ENCODE results near the gene LAMA5.

LAMA5 gene

DNA sequence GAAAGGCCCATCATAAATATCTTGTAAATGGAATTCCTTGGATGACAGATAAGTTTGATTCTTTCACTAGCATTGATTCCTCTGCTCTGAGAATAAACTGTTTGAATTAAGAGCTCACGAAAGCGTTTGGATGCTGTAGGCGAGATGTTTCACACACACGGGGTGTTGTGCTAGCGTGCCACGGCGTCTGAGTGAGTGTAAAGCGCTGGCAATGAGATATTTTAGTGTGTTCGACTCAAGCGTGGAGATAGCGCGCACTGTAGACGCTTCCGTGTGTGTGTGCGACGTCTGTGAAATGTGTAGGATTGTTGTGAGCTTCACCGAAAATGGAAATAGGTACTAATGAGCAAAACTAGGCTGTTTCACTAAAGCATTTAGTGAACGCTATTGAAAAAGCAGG is 93.7 kb downstream of the LAMA5 start:
- H3K4me3 ChIP-seq (ENCODE audit: low read depth, low read length) = no peak overlapping the region
- TF ChIP-seq, protein P1, sequence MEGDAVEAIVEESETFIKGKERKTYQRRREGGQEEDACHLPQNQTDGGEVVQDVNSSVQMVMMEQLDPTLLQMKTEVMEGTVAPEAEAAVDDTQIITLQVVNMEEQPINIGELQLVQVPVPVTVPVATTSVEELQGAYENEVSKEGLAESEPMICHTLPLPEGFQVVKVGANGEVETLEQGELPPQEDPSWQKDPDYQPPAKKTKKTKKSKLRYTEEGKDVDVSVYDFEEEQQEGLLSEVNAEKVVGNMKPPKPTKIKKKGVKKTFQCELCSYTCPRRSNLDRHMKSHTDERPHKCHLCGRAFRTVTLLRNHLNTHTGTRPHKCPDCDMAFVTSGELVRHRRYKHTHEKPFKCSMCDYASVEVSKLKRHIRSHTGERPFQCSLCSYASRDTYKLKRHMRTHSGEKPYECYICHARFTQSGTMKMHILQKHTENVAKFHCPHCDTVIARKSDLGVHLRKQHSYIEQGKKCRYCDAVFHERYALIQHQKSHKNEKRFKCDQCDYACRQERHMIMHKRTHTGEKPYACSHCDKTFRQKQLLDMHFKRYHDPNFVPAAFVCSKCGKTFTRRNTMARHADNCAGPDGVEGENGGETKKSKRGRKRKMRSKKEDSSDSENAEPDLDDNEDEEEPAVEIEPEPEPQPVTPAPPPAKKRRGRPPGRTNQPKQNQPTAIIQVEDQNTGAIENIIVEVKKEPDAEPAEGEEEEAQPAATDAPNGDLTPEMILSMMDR (IDR thresholded peaks at IDR 0.05; ENCODE audit: control insufficient read depth, extremely low read depth, insufficient read depth) = no peak
- DNase-seq (ENCODE audit: low read depth) = no peak

DNA sequence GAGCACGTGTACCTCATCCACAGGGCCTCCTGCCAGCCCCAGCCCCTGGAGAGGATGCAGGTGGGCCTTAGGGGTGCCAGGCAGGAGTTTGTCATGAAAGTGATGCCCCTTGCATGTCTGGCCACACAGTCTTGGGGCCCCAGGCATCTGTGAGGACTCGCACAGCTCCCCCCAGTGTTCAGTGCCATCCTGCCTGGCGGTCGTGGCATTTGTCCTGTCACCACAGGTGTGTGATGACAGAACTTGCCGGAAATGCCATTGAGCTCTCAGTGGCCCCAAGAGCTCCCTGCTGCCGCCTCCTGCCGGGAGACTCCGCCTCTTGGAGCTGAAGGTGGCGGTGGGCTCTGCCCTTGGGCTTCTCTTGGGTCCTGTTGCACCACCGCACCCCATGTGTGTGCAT is 94.9 kb downstream of the LAMA5 start:
- TF ChIP-seq, protein P1 (IDR thresholded peaks at IDR 0.05; ENCODE audit: control insufficient read depth, extremely low read depth, insufficient read depth) = no peak
- no peak overlapping the region for H3K4me3 ChIP-seq (ENCODE audit: low read depth, low read length)
- no peak for DNase-seq (ENCODE audit: low read depth)

DNA sequence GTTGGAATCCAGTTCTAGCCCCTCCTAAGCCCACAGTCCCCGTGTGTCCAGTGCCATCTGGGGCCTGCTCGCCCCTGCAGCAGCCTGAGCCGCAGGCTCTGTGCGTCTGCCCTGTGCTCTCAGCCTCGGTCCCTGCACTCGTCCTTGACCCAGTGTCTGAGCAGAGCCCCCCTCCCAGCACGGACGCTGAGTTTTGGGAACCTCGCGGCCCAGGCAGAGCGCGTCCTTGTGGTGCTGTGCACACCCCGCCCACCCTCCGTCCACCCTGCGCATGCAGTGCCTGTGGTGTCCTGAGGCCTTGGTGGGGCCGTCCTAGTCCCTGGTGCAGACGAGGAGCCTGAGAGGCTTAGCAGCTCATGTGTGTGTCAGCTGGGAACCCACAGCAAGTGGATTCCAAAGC is 97.2 kb downstream of the LAMA5 start:
- no peak overlapping the region for H3K4me3 ChIP-seq (ENCODE audit: low read depth, low read length)
- TF ChIP-seq, protein P1 (IDR thresholded peaks at IDR 0.05; ENCODE audit: control insufficient read depth, extremely low read depth, insufficient read depth) = no peak
- no peak for DNase-seq (ENCODE audit: low read depth)

DNA sequence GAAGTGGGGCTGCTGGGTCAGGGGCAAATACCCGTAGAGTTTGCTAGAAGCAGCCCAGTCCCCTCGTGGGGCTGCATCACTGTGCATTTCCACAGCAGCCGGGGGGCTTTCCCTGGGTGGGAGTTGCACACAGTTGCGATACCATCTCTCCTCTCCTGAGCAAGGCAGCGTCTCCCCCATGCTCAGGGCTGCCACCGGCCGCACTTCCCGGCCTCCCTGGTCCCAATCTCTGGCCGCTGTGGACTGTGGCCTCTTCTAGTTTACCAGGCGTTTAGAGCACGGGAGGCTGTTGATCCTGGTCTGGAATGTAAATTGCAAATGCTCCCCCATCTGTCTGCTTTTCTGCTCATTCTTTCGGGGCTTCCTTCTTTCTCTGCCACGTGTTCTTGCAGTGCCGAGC is 97.7 kb downstream of the LAMA5 start:
- no peak overlapping the region for H3K4me3 ChIP-seq (ENCODE audit: low read depth, low read length)
- TF ChIP-seq, protein P1 (IDR thresholded peaks at IDR 0.05; ENCODE audit: control insufficient read depth, extremely low read depth, insufficient read depth) = no peak
- DNase-seq (ENCODE audit: low read depth) = no peak

DNA sequence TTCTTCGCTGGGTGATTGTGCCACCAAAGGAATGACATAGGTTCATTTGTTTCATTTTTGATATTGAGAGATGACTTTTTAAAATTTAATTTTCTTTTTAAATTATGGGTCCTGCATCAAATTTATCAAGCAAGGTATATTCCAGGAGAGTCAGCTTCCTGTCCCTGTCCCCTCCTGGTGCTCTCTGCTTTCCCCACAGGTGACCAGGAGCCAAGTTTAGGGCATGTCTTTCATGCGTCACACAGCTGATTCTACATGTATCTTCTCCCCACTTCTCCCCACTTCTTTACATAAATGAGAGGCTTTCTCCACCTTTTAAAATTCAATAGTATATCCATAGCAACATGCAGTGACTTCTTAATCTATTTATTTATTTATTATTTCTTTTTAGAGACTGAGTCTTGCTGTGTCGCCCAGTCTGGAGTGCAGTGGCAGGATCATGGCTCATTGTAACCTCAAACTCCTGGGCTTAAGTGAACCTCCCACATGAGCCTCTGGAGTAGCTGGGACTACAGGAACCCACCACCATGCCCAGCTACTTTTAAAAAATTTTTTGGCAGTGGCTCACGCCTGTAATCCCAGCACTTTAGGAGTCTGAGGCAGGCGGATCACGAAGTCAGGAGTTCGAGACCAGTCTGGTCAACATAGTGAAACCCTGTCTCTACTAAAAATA is 98.7 kb downstream of the LAMA5 start:
- DNase-seq (ENCODE audit: low read depth) = no peak
- TF ChIP-seq, protein P1 (IDR thresholded peaks at IDR 0.05; ENCODE audit: control insufficient read depth, extremely low read depth, insufficient read depth) = no peak
- H3K4me3 ChIP-seq (ENCODE audit: low read depth, low read length) = no peak overlapping the region

DNA sequence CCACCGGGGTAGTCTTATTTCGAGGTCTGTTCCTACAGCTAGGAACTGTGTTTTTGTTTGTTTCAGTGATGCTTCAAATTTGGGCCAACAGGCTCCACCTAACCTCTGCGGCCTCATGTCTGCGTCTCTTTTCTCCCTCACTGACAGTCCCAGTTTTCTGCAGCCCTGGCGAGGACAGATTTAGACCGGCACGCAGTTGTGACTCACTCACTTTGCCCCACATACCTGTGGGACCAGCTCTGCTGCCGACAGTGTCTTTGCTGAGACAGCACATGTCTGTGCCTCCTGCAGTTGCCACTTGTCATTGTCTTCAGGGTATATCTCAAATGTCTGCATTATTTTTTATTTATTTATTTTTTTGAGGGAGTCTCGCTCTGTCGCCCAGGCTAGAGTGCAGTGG is 99.6 kb downstream of the LAMA5 start:
- TF ChIP-seq, protein P1 (IDR thresholded peaks at IDR 0.05; ENCODE audit: control insufficient read depth, extremely low read depth, insufficient read depth) = no peak
- no peak for DNase-seq (ENCODE audit: low read depth)
- H3K4me3 ChIP-seq (ENCODE audit: low read depth, low read length) = no peak overlapping the region

DNA sequence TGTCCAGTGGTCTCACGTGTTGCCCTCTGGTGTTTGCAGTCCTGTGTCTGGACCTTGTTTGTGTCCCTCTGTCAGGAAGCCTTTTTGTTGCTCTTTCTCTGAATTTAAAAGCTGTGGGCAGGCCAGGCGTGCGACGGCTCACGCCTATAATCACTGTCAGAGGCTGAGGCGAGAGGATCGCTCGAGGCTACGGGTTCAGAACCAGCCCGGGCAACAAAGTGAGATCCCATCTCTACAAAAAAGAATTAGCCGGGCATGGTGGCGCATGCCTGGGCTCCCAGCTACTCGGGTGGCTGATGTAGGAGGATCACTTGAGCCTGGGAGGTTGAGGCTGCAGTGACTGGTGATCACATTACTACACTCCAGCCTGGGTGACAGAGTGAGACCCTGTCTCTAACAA is 100.3 kb downstream of the LAMA5 start:
- DNase-seq (ENCODE audit: low read depth) = no peak
- H3K4me3 ChIP-seq (ENCODE audit: low read depth, low read length) = no peak overlapping the region
- TF ChIP-seq, protein P1 (IDR thresholded peaks at IDR 0.05; ENCODE audit: control insufficient read depth, extremely low read depth, insufficient read depth) = no peak

Measured in LNCaP clone FGC (cell line).